Activated CD8-positive, alpha-beta memory T cell treated with anti-CD3 and anti-CD28 coated beads for 36 hours (primary cell): ENCODE data around the gene TTC29. TPM values are rescaled to one million over a fixed set of nuclear protein-coding genes. Genes with fewer than 3 reads are reported as not detected.

Experiments
- CTCF ChIA-PET: fragments of 350-600 bp; sonication (Branson Sonifier 250); formaldehyde crosslinking; loops from one replicate; lab custom pipeline; 2021; ENCODE audit warnings: antibody characterized with exemption; lab: Charles Lee
- POLR2A ChIA-PET: fragments of 350-600 bp; sonication (Branson Sonifier 250); formaldehyde crosslinking; loops from one replicate; lab custom pipeline; 2021; ENCODE audit warnings: antibody characterized with exemption; lab: Charles Lee
- total RNA-seq, 2 experiments: library from RNA; stranded (reverse); gene quantifications; one replicate each; pipeline ENCODE4 v1.2.3, GENCODE V29; 2021

Gene TTC29, protein sequence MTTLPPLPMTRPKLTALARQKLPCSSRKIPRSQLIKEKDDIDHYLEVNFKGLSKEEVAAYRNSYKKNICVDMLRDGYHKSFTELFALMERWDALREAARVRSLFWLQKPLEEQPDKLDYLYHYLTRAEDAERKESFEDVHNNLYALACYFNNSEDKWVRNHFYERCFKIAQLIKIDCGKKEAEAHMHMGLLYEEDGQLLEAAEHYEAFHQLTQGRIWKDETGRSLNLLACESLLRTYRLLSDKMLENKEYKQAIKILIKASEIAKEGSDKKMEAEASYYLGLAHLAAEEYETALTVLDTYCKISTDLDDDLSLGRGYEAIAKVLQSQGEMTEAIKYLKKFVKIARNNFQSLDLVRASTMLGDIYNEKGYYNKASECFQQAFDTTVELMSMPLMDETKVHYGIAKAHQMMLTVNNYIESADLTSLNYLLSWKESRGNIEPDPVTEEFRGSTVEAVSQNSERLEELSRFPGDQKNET
- not detected for total RNA-seq

DNA sequence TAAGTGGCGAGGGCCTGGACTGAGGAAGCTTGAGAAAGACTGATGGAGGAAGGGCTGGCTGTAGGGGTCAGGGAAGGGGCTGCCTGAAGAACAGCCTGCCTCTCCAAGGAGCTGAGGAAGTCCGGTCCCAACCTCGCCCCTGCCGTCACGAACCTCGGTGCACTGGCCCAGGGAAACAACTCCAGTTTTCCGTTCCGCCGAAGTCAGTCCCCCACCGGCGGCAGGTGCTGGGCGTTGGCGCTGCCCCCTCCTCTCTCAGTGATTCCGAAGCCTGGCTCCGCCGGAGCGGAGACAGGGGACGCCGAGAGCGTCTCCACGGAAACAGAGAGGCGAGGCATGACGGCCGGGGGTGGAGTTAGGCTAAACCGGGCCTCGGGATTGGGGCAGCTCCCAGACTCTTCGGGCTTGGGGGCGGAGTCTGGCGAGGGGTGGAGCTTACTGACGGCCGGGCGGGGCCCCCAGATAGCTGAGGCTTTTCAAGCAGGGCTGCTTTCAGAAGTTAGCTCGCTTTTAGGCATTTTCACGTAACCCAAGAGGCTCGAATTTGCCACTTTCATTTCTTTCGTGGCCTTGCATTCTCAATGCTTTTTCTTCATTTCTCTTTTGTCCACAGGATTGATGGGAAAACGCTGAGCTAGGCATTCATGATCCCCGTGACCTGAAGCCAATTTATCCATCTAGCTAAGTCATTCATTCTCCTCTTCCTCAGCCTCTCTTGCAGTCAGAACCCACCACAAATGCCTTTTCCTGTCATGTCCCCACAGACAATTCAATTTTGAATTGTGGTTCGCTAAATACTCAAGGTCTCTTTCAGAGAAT, at the start of gene TTC29:
Gene TTC29 (minus strand): TSS at position 309 of the 819 bp plus-strand sequence. CDS start 5,969 bp downstream, outside the sequence.
- ChIA-PET POLR2A (no interaction called here), CTCF (no interaction called here)

DNA sequence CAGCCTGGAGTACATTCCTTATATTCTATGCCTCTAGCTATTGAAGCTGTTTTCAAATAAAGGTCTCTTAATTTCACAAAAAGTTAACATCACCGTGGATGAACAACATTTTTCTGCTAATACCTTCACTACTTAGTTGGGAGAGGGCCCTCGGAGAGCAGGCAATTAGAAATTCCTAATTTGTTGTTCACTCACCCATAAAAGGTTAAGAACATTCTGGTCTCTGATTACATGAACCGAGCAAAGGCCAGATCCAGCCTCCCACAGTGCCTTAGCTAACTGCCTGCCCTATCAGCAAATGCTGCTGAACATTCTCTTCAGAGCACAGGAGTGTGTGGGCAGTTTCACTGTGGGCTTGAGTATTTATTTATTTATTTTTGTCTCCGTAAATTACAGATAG, 36.0 kb upstream of the TTC29 start:
- ChIA-PET CTCF (no interaction called here), POLR2A (no interaction called here)

DNA sequence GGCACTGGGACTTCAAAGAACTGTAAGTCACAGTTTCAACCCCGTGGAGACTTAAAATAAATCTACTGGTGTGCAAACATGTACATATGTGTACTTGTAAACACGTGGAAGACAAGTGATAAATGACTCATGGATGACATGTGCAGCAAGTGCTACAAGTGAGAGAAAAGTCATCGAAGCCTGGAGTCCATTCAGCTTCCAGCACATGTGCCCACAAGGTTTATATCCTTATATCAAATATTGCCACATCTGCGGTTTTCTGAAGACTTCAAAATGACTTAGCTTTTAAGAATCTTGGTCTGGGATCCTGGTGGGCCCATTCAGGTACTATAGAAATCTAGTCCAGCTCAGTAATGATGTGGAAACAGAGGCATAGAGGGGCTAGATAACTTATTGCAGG, 33.0 kb upstream of the TTC29 start:
- ChIA-PET POLR2A (no interaction called here), CTCF (no interaction called here)

GRCh38 chr4:146976145-146976544, 30.5 kb upstream of the TTC29 start:
- CTCF ChIA-PET, result no interaction called here
- POLR2A ChIA-PET, result no interaction called here

DNA sequence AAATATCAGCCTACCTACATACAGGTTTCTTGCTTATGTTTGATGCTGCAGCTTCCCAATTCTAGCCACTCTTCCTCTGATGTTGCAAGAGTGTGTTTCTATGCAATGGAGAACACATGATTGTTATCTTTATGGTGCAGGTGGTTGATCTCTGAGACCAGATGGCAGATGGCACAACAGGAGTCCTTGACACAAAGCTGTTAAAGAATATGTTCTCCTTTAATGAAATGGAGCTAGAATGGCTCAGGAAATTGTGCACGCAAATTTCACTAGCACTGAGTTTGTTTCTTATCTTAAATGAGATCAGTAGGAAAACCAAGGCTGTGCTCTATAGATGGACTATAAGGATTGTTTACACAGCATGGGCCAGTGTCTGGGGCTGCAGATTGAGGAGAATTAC, 29.9 kb upstream of the TTC29 start:
- ChIA-PET POLR2A (no interaction called here), CTCF (no interaction called here)

- POLR2A ChIA-PET, result no interaction called here
- CTCF ChIA-PET, result no interaction called here
These were observed 29.4 kb upstream of the TTC29 start for GRCh38 chr4:146975036-146975435.

DNA sequence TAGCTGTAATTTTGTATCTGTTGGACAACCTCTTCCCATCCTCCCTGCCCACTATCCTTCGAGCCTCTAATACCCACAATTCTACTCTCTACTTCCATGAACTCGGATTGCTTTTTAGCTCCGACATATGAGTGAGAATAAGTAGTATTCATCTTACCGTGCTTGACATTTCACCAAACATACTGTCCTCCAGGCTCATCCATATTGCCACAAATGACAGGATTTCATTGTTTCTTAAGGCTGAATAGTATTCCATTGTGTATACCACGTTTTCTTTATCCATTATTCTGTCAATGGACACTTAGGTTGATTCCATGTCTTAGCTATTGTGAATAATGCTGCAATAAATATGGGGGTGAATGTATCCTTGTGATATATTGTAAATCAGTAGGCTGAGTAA, 26.4 kb upstream of the TTC29 start:
- ChIA-PET CTCF (no interaction called here), POLR2A (no interaction called here)

DNA sequence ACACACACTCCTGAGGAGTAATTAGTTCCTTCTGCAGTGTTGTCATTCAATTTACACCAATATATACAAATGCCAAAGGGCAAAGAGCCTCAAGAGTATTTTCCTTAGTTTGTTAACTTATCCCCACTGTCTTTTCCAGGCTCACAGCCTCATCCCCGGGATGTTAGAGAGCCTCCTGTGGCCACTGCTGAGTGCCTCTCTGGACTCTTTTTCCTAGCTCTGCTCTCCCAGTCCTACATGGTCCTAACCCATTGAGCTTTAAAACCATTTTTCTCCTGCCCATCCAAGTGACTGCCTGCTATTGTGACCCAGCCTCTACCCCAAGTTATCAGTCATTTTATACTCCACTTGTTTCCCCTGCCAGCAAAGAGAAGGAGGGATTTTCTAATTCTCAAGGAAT, 23.5 kb upstream of the TTC29 start:
- POLR2A ChIA-PET, result no interaction called here

GRCh38 chr4:146960634-146961033, 15.0 kb upstream of the TTC29 start:
- CTCF ChIA-PET, result no interaction called here
- POLR2A ChIA-PET, result no interaction called here

More for the DNA sequence above, 23.5 kb upstream of the TTC29 start:
- CTCF ChIA-PET, result interaction anchor here (0.9 kb wide), 1 partner anchor 15 kb away, joined by 3 read pairs; no protein-coding TSS in a partner anchor

GRCh38 chr4:146959692-146960091, 14.0 kb upstream of the TTC29 start:
- ChIA-PET CTCF (no interaction called here), POLR2A (no interaction called here)

DNA sequence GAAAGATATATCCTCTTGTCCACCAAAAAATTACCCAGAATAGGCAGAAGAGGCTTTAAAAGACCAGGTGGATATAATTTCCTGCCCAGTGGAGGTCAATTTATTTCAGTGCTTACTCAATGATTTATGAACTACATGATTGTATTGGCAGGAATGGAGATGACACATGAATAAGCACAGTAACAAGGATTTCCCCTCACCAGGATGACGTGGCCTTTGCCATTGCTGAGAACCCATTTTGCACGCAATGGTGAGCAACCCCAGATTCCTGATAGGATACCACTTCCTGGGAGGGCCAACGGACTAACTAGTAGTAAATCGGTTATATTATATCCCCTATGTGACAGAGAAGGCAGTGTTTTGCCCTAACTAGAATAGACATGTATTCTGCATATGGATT, 11.6 kb upstream of the TTC29 start:
- ChIA-PET POLR2A (no interaction called here), CTCF (no interaction called here)

DNA sequence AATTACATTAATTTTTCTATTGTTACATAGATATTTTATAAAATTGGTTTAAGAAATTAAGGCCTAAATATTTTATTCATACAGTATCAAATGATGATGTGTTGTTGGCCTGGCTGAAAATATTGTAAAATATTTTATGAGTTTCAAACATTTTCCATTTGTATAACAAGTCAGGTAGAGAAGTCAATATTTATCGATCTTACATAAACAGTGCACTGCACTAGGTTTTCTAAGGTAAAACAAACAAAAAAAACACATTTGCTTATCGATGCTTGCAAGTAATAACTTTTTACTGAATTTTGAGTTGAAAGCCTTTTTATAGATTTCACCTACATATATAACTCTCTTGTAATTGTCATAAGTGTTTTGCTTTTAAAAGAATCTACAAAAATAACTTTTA, 7.2 kb upstream of the TTC29 start:
- ChIA-PET CTCF (no interaction called here), POLR2A (no interaction called here)

DNA sequence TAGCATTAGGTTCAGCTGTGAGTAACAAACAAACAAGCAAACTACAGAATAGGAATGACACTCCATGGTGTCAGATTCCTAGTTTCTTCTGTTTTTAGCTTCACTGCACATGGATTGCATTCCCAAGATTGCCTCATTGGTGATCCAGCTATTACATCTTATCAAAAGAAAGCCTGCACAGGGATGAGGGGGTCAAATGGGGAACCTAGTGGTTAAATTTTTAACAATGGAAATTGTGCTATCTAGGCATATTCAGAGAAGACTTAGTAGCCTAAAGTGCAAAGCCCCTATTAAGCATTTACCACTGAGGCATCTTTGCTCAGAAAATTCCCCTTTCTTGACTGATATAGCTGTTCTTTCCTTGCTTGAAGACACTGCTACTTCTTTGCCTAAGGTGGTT, 3.9 kb upstream of the TTC29 start:
- POLR2A ChIA-PET, result no interaction called here
- CTCF ChIA-PET, result no interaction called here

- CTCF ChIA-PET, result no interaction called here
- POLR2A ChIA-PET, result no interaction called here
These were observed 1.8 kb downstream of the TTC29 start for GRCh38 chr4:146943691-146944375.

DNA sequence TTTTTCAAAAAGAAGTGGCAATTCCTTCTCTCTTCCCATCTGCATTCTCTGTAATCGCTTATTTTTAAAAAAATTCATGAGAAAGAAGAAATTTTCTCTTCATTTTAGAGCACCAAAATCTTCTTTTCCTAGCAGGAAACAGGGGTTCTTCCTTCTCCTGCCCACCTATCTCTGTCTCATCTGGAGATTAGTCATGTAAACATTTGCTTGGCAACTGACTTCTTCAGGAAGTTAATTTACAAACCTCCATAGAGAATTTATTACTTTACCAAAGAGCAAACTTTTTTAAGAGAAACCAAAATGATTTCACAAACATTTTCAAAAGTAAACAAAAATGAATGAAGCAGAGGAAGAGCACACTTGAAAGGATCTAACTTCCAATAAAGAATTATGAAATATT, 13.5 kb downstream of the TTC29 start:
- CTCF ChIA-PET, result no interaction called here
- POLR2A ChIA-PET, result no interaction called here

- CTCF ChIA-PET, result no interaction called here
- POLR2A ChIA-PET, result no interaction called here
These were observed 15.0 kb downstream of the TTC29 start for GRCh38 chr4:146930673-146931072.

- ChIA-PET POLR2A (no interaction called here), CTCF (no interaction called here)
These were observed 18.0 kb downstream of the TTC29 start for GRCh38 chr4:146927695-146928094.

GRCh38 chr4:146916479-146917076, 29.1 kb downstream of the TTC29 start:
- POLR2A ChIA-PET, result no interaction called here

GRCh38 chr4:146915132-146915531, 30.5 kb downstream of the TTC29 start:
- POLR2A ChIA-PET, result no interaction called here
- CTCF ChIA-PET, result no interaction called here

More at GRCh38 chr4:146916479-146917076, 29.1 kb downstream of the TTC29 start:
- CTCF ChIA-PET, result no interaction called here

- POLR2A ChIA-PET, result no interaction called here
- CTCF ChIA-PET, result no interaction called here
These were observed 45.4 kb downstream of the TTC29 start for GRCh38 chr4:146900295-146900694.
